ENCODE results near the gene SCD5. TPM values are rescaled to one million over a fixed set of nuclear protein-coding genes. Genes with fewer than 3 reads are reported as not detected.

SCD5 gene
- total and polyA plus RNA-seq, 9 of the 15 experiments (the other 6 are each of a cell fraction or from before 2014, with no cell fraction given): 0.01 to 0.20 (median 0.03) TPM; not detected in 5

- TF ChIP-seq ZBTB40 (IDR thresholded peaks at IDR 0.05): no peak
- TF ChIP-seq ZBTB40 (CRISPR knock-in tag; IDR thresholded peaks at IDR 0.05): no peak
Measured at GRCh38 chr4:82809619-82810018, 11.0 kb upstream of the SCD5 start (continued).
